Stimulated activated CD8-positive, alpha-beta memory T cell treated with anti-CD3 and anti-CD28 coated beads, Interleukin-7, amount 100 ng/mL, for 24 hours (primary cell): ENCODE results near the gene MAP4K3.

Experiments
- DNase-seq: peaks from one replicate; pipeline ENCODE4 v3.0.0-alpha.2; 2020; ENCODE audit warnings: low read depth

Gene MAP4K3

GRCh38 chr2:39443009-39443408, 5.9 kb upstream of the MAP4K3 start:
- DNase-seq, result no peak

DNA sequence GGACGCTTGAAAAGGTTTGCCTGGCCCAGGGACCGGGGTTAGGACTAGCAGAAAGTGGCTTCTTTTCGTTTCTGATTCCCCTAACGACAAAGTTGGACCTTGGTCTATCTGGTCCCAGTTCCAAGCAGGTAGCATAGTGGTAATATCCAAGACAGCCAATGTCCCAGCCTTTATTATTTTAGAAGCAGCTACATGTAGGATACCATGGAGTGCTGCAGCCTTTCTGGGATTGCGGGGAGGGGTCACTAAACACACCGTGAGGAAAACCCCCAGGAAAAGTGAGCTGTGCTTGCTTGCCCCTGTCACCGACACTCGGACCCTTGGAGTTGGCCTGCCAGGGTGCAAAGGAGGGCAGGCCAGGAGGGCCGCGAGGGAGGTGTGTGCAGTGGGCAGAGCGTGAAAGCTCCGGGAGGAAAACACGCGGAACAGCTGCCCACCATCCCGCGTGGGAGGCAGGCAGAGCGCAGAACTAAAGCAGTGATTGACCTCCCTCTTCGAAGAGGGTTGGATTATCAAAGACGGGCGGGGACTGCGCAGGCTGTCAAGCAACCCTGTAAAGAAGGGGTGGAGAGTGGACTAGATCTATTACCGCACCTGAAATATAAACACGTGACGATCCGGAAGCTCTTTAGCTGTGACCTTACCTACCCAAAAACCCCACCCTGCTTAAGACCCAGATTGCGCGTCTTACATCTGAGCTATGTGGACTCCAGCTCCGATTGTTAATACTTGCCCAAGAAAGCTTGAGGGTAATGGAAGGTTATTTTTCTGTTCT, 624 bp upstream of the MAP4K3 start:
- no peak for DNase-seq

DNA sequence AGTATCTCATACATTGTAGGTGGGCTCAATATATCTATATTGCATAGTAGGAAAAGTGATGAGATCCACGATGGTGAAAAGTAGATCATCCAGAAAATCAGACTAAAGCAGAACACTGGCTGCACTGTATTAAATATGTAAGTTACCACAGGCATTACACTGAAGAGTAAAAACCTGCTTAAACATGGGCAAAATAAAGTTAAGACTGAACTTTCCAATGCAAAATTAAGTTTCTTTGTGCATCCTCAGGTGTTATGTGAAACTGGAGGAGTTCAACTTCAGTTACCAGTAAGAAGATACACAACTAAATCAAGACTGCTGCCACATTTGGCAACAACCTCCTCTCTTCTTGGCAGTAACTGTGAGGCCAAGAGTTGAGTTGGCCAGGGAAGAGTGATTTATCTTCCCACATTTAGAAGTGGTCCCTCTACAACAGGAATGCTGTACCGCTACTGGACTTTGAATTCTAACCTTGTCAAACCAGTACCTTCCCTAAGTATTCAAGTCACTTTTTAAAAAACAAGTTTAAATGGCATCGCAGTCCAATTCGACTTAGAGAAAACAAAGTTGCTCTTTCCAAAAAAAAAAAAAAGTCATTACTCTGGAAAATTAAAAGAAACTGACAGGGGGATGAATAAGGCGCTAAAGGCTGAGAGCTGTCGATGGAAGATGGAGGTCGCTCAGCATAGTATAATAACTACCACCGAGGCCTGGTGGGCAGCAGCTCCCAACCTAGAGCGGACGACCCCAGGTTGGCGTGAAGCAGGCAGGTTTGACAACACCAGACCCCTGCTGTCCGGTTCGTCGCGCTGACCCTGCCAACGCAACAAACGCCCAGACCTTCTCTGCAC, 1.1 kb downstream of the MAP4K3 start:
- no peak for DNase-seq

DNA sequence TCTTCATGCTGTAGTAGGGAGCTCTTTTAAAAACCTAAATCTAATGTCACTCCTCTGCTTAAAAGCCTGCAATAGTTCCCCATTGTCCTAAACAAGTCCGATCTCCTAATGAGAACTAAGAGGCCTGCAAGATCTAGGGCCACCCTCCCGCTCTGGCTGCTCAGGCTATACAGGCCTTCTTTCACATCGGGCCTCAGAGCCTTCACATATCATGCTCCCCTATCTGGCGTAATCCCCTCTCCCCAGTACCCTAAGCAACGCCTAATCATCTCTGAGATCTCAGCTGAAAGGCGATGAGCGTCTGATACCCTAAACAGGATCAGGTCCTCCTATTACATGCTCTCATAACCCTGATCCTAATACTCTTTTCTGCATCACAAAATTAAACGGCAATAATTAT, 1.9 kb downstream of the MAP4K3 start:
- no peak for DNase-seq

DNA sequence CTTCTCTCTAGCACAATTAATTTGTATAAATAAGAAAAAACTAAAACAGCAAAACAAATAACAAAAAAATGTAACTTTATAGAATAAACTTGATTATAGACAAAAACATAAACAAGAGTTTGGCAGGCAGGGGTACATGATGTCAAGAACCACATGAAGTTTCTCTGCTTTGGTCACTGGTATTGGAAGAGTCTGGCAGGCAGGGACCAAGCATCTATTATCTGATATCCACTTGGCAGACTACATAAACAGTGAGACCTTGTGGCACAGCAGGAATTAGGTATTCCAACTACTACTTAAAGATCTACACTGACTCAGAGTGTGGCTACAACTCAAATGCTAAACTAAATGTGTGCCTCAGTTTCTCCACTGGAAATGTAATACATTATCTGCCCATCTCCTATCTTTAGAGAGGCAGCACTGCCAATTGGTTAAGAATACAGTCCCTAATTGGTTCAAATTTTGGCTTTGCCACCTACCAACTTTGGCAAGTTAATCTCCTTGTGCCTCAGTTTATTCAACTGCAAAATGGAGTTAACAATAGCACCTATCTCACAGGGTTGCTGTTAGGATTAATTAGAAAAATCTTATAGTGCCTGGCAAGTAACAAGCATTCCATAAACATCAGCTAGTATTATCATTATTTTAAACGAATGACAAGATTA, 2.7 kb downstream of the MAP4K3 start:
- DNase-seq, result no peak

DNA sequence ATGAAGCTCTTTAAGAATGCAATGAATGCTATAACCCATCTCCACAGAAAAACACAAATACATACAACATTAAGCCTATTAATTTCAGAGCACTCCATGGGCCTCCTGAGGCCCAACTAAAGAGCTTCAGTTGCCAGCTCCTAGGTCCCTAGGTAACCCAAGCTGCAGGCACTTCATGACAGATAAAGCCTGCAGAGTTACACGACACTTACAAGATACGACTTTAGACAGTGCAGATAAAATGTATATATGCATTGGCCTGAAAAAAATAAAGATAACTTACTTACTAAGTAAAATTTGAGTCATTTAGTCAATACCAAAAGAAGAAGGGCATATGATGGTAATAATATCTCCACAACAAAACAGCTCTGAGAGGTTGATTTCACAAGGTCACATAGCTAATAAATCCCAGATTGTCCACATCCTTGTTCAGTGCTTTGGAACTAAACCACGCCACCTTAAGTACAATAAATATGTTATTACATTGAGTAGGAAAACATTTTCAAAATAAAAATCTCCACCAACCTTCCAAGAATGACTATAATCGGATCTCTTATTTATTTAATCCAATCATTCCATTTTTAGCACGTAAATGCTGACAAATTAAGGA, 3.4 kb downstream of the MAP4K3 start:
- DNase-seq, result no peak

GRCh38 chr2:39432701-39433100, 4.4 kb downstream of the MAP4K3 start:
- DNase-seq, result no peak

GRCh38 chr2:39431592-39432316, 5.3 kb downstream of the MAP4K3 start:
- DNase-seq, result no peak

DNA sequence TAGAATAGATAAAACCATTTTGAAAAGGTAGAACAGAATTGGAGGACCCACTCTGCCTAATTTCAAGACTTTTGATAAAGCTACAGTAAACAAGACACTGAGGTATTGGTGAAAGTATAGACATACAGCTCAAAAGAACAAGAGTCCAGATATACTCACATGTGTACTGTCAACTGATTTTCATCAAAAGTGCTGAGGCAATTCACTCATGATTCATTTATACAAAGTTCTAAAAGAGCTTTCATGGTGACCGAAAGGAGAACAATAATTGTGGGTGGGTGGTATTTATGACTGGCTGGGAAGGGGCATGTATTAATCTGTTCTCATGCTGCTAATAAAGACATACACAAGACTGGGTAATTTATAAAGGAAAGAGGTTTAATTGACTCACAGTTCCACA, 7.3 kb downstream of the MAP4K3 start:
- no peak for DNase-seq

GRCh38 chr2:39424951-39425350, 12.1 kb downstream of the MAP4K3 start:
- DNase-seq, result no peak

- DNase-seq, result no peak
These were observed 14.4 kb downstream of the MAP4K3 start for GRCh38 chr2:39422700-39423099.

DNA sequence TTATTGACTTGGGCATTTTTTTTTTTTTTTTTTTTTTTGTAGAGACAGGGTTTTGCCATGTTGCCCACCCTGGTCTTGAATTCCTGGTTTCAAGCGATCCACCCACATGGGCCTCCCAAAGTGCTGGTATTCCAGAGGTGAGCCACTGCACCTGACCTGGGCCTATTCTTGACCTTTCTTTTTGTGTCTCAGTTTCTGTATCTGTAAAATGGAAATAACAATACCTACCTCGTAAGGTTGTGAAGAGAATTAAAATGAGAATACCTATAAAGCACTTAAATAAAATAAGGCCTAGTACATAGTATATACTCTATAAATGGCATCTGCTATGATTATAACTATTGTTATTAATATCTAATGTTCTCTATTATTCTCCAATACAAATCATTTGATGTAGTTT, 15.7 kb downstream of the MAP4K3 start:
- no peak for DNase-seq

- DNase-seq, result no peak
These were observed 17.5 kb downstream of the MAP4K3 start for GRCh38 chr2:39419282-39420223.

DNA sequence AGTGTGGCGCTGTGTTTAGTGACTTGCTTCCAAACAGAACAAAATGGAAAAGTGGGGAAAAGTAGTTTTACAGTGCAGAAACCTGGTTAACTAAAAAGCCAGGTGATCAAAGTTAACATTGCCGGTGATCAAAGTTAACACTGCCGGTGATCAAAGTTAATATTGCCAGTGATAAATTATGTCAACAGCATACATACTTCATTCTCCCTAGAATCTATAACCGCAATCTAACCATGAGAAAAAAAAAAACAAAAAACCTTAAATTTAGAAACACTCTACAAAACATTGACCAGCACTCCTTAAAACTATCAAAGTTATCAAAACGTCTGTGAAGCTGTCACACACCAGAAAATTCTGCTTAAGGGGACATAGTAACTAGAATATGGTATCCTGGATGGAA, 18.6 kb downstream of the MAP4K3 start:
- DNase-seq, result no peak

DNA sequence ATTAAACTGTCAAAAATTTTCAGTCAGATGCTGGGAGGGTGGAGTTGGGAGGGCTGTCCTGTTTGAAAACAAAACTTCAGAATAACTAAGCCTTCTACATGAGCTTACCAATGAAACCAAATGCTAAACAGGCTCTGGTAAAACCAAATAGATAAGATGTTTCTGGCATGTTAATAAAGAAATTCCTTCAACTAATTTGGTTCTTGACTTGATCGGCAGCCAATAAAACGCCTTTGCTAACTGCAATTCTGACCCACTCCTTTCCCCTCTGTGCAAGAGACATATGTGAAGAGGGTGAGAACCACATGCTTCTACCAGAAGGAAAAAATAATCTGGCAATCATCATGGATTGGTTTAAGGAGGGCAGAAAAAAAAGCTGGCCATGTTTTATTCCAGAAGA, 20.9 kb downstream of the MAP4K3 start:
- no peak for DNase-seq

GRCh38 chr2:39413063-39413737, 23.9 kb downstream of the MAP4K3 start:
- no peak for DNase-seq

GRCh38 chr2:39411181-39411944, 25.7 kb downstream of the MAP4K3 start:
- no peak for DNase-seq

- no peak for DNase-seq
These were observed 27.2 kb downstream of the MAP4K3 start for GRCh38 chr2:39409697-39410389.
